GM18519 (cell line): ENCODE data around the gene GRM7.

ENCODE experiments used
- ATAC-seq: cut with Tn5 transposase; IDR thresholded peaks from one replicate; pipeline ENCODE4 v1.9.1; 2021; ENCODE audit warnings: mild to moderate bottlenecking, moderate library complexity; ENCODE audit not compliant: unreplicated experiment, low FRiP score

GRM7 gene

DNA sequence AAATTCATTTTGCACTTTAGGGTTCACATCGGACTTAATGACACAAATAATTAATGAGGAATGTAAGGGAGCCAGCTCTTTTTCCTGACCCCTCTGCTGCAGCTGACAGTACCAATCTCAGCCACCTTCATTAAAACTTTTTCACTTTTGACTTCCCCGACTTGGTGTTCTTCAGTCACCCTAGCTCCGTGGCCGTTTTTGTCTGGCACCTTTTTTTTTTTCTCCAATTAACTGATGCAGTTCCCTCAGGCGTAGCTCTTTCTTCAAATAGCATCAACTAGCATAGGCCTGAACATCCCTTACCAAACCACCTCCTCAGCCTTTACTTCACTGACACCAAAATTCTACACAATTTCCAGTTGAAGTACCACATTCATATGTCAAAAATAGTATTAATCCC, 350.8 kb downstream of the GRM7 start:
- ATAC-seq: no peak

DNA sequence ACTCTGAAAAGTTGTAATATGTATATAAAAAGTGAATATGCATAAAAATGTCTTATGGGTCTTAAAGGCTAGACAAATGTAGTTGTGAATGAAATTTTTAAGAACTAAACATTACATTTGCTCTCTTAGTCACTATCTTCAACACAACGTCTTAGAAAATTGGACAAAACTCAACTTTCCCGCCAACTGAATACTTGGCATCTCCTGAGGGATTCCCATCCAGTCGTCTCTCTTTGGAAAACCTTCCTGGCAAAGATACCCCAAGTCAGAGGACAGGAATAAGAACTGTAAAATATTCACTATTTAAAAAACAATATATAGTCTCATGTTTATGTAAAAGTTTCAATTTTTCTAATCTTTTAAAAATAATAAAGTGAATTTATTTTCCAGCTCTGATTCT, 354.8 kb downstream of the GRM7 start:
- no peak for ATAC-seq

DNA sequence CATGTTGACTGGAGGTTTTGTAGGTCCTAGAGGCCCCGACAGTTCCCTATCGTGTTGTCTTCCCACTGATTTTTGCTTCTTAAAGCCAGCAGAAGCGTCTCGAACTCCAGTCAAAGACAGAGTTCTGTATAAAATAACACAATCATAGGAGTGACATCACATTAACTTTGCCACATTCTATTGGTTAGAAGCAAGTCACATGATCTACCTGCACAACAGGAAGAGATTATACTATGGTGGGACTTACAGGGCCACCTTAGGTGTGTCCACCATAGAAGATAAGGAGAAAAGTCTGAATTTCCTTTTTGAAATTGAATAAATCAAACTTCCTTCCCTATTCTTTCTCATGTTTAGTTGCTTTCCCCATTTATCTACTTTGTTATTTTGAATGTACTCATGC, 365.5 kb downstream of the GRM7 start:
- no peak for ATAC-seq

DNA sequence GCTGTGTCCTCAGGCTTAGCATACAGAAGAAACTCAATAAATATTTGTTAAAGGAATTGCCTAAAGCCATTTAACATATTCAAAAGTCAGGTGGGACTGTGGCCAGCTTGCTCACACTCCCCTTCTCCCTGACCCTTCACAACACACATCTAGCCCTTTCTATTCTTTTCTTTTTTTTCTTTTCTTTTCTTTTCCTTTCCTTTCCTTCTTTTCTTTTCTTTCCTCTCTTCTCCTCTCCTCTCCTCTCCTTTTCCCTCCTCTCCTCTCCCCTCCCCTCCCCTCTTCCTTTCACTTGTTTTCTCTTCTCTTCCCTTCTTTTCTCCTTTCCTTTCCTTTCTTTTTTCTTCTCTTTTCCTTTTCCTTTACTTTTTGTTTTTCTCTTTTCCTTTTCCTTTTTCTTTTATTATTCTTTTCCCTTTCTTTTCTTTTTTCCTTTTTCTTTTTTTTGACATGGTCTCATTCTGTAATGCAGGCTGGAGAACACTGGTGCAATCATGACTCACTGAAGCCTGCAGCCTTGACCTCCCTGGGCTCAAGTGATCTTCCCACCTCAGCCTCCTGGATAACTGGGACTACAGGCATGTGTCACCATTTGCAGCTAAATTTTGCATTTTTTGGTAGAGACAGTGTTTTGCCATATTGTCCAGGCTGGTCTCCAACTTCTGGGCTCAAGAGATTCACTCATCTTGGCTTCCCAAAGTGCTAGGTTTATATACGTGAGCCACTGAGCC, 377.8 kb downstream of the GRM7 start:
- ATAC-seq: no peak

DNA sequence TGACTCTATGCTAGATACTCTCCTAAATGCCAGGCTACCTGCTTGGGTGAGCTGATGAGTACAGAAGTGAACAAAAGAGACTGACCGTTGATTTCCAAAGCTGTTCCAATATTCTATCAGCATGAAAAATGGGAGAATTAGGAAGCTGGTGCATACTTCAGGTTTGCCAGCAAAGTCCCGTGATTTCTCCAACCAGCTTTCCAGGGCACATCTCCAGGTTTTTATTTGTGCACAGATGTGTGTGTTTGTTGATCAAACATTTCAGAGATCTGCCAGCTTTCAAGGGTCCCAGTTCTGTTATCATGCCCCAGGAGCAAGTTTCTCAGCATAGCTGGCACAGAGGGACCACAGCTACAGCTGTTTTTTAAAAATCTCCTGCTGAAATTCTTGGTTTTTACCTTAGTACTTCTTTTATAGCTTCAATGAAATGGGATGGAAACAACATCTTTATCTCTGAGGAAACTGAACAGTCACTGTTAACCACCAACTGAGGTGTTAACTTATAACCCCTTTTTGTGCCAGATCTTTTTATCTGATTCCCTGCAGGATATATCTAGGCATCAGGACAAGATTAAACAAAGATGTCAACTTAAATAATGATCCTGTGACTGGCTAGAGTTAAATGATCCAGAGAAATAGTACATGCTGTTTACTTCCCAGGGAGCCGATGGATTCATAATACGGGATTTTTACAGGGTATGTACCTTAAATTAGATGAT, 380.8 kb downstream of the GRM7 start:
- no peak for ATAC-seq

DNA sequence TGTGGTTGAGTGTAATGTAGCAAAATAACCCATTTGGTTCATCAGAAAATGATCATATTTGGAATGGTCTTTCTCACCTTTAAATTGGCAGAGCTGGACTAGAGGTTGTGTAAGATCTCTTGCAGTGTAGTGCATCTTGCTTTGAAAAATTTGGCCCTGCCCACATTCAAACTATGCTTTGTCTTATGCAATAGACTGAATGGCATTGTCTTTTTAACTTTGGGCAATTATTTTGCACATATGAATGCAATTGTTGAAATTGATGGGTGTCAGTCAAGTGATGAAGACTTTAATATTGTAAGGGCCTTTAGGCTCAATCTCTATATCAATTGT, 381.4 kb downstream of the GRM7 start:
- ATAC-seq: no peak

DNA sequence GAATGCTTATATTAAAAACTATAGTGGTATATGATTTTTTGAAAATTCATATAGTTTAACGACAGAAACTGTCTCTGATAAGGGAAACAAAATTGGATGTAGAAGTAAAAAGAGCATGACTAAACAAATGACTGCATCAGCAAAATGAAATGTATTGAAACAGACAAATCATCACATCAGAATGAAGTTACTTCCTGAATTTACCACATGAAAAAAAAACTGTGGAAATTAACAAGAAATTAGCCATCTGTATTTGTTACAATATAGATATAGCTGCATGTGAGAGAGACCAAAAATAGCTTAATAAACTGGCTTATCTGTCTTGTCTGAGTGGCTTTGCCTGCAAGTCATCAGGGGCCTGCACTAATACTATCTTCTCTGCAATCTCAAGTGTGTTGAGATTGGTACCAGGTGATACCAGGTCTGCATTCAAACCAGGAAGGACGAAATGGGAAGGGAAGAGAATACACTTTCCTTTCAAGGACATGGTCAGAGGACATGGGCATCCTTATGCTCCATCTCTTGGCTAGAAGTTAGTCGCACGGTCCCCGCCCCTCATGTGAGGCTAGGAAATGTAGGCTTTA, 388.7 kb downstream of the GRM7 start:
- no peak for ATAC-seq

DNA sequence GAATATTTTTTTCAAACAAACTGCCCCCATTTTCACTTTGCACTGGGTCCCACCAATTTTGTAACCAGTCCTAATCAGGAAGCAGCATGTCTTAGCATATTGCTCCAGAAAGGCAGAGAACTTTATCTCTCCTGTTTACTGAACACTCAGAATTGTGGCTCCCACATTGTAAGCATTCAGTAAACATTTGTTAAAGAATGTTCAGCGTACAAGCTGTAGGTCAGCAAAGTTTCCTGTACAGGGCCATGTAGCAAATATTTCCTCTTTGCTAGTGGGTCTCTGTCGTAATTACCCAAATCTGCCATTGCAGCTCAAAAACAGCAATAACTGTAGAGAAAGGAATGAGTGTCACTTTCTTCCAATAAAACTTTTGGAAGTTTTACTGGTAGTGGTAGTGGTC, 393.3 kb downstream of the GRM7 start:
- ATAC-seq: no peak

DNA sequence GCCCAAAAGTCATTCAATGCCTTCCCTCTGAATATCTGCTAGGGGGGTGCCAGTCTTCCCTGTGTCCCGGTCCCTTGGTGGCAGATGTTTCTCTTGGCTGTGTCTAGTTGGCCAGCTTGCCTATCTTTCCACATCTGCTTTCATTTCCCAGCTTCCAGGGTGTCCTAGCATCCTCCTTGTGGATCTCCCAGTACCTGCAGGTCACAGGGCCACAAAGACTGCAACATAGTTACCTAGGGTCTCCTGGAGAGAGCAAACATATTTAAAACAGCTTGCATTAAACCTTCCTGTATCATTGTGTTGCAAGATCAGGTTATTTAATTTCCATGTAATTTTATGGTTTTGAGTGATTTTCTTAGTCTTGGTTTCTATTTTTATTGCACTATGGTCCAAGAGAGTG, 400.1 kb downstream of the GRM7 start:
- no peak for ATAC-seq

DNA sequence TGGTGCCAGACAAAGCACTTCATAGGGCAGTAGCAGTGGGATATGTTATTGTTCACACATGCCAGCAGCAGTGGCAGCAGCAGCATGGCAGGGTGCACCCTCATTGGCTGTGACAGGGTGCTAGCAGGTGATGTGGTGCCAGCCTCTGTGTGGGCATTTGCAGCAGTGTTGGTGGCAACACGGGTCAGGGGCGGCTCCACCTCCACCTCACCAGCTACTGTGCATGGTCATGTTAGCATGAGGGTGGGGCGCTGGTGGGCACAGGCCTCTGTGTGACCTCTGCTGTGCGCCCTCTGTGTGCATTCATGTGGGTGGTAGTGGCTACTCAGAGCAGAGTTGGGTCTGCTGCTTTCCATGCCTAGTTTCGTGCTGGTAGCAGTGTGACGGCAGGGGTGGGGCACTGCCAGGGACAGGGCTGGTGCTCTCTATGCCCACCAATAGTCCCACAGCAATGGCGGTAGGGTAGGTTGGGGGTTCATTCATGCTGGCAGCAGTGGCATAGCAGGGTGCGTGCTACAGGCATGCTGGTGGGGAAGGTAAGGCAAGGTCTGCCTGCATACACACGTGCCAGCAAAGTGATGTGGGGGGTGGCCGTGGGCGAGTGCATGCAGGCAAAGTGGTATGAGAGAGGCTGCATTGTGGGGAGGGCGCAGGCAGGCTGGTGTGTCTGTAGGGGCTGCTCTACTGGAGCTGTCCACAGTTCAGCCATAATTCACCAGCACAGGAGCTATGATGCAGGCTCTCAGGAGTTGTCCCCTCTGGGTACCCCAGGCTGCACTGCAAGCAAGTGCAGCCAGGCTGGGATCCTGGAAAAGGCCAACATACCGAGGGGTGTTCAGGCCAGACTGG, 402.7 kb downstream of the GRM7 start:
- no peak for ATAC-seq

DNA sequence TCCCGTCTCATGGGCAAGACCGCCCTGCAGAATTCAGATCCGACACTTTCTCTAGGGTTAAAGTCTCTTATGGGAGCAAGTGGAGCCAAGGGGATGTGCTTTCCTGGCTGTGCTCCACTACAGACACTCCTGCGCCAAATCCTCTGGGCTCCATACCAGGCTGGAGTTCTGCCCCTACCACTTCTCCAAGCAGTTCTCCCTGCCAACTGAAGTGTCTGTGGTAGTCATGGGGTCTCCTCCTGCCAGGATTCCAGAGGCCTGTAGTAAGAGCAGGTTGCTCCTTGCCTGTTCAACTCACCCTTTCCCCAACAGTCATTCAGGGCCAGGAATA, 403.2 kb downstream of the GRM7 start:
- ATAC-seq: no peak

DNA sequence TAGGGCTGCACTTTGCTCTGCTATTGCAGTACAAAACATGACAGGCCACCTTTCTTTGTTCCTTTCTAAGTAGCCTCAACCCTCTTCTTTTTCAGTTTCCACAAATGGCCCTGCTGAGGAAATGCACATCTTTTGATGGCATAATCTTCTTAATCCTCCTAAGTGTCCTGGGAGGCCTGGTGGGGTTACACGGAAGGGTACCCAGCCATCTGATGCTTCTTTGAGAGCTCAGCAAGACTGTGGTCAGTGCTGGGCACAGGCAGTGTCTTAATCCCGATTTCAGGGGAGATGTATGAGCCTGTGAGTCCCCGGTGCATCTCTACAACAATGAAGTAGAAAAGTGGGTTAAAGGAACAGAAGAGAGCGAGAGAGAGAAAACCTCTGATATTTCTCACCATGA, 404.8 kb downstream of the GRM7 start:
- ATAC-seq: no peak

DNA sequence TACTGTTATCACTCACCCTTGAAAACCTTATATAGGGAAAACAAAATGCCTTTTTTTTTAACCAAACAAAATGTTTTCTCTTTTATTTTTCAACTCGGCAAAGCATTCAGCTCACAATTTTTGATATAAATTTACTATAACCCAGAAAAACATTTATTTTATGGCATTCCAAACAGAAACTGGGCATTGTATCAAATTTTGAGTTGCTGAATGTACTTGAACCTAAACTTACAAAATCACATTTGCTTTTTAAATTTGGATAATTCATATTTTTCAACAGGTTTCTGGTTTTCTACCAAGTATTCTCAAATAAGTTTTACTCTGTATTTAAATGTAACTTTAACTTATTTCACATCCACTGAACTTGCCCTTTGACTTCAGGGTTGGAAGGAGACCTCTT, 405.6 kb downstream of the GRM7 start:
- ATAC-seq: no peak

DNA sequence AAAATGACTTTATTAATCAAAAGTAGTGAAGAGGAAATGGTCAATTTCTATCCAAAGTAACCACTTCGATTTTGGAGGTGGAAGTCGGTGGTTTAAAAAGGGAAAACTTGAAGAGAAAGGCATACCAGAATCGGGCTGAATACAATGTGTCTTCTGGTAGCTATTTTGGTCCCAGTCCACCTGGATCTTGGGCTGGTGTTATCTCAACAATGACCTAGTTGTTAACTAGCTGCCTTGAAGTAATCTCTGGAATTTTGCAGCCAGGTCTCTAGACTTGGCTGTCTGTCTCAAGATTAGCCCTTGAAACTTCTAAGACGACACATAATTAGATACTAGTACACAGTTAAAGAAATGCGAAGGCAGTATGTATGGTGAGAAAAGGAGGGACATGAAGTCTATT, 409.8 kb downstream of the GRM7 start:
- no peak for ATAC-seq

DNA sequence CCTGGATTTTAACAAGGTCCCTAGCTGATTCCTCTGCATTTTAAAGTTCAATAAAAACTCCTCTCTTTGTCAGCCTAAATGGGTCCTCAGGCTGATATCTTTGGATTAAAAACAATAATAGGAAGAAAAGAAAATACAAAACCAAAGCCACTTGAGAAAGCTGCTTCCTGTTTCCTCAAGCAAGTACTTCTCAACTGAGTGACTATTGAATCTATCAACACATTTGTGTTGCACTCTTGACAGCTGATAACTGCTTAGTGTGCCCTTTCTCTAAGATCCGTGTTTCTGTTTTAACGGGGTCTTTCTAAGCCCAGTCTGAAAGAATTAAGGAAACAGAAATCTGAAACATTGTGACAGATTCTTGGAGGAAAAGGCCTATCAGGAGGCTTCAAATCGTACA, 410.7 kb downstream of the GRM7 start:
- no peak for ATAC-seq

DNA sequence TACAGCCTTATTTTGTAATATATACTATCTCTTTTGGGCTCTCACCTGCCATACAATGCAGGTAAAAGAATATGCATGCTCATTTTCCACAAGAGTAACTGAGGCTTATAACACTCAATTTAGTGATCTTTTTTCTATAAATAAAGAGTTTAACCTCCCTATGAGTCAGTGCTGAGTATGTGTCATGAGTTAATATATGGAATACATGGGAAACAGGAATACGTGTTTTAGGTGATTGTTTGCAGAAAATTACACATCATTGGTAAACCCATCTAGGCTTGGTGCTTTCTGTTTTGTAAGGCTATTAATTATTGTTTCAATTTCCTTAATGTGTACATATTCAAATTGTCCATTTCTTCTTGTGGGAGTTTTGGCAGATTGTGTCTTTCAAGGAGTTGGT, 411.3 kb downstream of the GRM7 start:
- no peak for ATAC-seq

DNA sequence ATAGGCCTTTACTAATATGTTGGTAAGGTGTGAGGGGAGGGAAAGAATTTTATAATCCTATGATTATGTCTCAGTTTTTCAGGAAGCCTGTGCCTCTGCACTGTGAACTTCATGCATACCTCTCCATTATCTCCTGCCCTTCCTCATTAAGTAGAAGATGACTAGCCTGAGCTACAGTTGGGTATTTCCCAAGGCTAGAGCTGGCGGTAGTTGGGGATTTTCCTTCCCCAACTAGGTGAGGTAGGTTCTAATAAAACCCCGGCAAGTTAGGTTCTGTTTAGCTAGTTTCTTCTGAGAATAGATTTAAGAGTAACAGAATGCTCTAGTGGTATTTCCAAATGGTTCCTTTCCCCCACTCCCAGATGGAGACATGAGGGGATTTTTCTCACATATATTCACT, 414.5 kb downstream of the GRM7 start:
- peak; percentile 63 for ATAC-seq

DNA sequence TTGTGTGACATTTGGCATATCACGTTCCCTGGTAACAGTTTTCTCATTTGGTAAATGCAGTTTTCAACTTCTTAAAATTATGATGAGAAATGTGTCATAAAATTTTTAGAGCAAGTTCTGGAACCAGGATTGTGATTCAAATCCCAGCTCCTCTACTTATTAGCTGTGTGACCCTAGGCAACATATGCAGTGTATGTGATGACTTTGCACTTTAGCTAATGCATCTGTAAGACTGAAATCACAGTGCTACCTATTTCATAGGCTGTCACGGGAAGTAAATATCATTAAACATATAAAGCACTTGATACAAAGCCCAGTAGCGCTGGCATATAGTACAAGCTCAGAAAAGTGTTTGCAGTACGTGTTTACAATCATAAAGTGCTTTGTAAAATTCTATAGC, 419.4 kb downstream of the GRM7 start:
- no peak for ATAC-seq

DNA sequence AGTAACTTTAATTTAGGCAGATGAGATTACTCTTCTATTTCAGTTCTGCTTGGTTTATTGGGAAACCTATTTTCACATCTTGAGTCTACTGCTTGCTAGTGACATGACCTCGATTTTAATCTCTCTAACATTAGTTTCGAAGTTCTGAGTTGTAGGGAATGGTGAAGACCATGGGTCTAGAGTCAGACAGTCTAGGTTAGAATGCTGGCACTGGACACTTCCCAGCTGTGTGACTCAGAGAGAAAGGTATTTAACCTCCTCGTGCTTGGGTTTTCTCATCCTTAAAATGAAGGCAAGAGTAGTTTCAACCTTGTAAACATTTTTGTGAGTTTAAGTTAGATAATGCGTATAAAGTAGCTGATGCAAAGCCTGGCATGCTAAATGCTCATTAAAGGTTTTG, 422.1 kb downstream of the GRM7 start:
- no peak for ATAC-seq

DNA sequence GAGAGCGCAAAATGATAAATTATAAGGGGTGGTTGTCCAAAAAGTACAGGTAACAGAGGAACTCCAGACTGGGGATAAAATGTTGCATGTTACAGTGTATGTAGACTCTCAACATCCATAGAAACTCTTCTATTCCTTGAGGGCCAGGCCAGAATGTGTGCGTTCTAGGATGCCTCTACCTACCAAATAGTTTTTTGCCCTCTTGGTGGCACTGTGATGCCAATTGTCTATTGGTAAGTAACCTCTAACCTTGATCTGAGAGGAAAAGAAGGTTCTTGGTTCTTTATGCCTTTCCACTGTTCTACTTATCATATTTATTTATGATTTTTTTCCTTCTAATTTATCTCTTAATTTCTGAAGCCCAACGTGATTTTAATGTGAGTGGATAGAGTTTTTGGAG, 424.6 kb downstream of the GRM7 start:
- no peak for ATAC-seq

DNA sequence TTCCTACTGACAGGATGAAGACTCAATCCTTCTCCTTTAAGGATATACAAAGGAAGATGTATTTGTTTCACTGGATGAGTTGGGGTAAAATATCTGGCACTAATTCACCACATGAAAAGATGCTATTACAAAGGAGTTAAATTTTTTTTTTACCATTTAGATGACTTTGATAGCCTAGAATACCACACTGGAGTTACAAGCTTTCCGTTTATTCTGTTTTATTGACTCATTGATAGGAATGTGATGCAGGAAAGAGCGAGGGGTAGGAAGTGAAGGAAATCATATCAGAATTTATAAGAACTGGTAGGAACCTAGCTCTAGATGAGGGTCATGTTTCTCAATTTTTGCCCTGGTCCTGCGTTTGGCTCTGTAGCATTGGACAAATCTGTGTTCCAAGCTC, 427.2 kb downstream of the GRM7 start:
- no peak for ATAC-seq
